ENCODE results near the gene CEP104.

DNA sequence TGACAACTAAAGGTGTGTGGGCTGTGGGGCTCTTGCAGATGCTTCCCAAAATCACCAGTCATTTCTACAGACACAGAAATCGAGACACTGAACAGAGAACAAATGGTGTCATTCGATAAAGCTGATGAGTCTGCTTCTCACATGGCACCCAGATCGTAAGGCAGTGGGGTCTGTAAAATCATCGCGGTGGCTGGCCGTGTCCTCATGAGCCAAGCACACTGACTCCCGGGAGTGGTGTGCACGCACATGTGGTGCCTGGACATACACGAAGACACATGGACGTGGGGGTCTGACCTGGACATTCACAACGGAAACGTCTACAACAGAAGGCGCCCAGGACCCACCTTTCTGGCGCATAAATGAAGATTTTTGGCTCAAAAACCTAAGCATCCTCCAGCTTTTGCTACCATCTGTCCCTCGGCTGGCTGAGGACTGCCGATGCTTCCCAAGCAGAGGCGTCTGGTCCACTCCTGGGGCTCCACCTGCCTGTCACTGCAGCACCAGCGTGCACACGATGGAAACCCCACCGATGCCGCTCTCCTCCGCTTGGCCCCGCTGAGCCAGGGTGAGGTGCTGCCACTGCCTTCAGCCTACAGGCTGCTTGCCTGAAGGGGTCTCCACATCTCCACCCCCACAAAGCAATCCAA, 77.6 kb downstream of the CEP104 start:
- TF ChIP-seq CTCF (IDR thresholded peaks at IDR 0.05; ENCODE audit: poor library complexity), result no peak
- TF ChIP-seq EZH2phosphoT487 (IDR thresholded peaks at IDR 0.05; ENCODE audit: low read depth, severe bottlenecking, unreplicated experiment), result no peak
